DND-41 (cell line): ENCODE results near the gene LEMD2.

Source experiments
- EZH2 ChIP-seq: IDR thresholded peaks from 3 replicates; pipeline ENCODE4 v1.6.1; 2012; ENCODE audit warnings: borderline replicate concordance, low read depth, mild to moderate bottlenecking, moderate library complexity, low read length, inconsistent platforms; ENCODE audit not compliant: severe bottlenecking
- TF ChIP-seq, protein P1 (sequence below): IDR thresholded peaks from 2 replicates; pipeline ENCODE4 v1.5.1; 2012; ENCODE audit warnings: borderline replicate concordance, low read length, moderate library complexity, mild to moderate bottlenecking; ENCODE audit not compliant: poor library complexity, severe bottlenecking; ENCODE audit errors: extremely low read depth

DNA sequence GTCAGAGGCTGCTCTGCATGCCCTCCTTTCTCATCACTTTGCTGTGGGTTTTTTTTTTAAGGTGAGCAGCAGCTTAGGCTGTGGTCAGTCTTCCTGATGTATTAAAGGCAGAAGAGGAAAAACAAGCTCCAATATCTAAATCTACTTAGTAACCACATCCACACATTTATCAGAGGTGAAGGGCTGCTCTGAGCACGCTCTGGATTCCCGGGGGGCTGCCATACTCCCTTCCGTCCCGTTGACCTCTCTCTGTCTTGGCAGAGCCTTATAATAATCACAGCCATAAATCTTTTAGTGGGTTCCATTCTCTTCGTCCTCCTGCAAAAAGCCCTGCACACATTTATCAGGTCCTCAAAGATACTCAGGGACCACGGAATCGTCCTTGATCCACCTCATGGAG lies 2.7 kb upstream of the LEMD2 start:
- TF ChIP-seq EZH2, result no peak
- TF ChIP-seq, protein P1, sequence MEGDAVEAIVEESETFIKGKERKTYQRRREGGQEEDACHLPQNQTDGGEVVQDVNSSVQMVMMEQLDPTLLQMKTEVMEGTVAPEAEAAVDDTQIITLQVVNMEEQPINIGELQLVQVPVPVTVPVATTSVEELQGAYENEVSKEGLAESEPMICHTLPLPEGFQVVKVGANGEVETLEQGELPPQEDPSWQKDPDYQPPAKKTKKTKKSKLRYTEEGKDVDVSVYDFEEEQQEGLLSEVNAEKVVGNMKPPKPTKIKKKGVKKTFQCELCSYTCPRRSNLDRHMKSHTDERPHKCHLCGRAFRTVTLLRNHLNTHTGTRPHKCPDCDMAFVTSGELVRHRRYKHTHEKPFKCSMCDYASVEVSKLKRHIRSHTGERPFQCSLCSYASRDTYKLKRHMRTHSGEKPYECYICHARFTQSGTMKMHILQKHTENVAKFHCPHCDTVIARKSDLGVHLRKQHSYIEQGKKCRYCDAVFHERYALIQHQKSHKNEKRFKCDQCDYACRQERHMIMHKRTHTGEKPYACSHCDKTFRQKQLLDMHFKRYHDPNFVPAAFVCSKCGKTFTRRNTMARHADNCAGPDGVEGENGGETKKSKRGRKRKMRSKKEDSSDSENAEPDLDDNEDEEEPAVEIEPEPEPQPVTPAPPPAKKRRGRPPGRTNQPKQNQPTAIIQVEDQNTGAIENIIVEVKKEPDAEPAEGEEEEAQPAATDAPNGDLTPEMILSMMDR, result no peak
